Ishikawa (cell line): ENCODE measurements around the gene GABRA5.

Source experiments
- CEBPB ChIP-seq: IDR thresholded peaks from 2 replicates; pipeline ENCODE4 v1.6.1; 2012
- CREB1 ChIP-seq: IDR thresholded peaks from 2 replicates; pipeline ENCODE4 v1.6.1; 2012; ENCODE audit warnings: low read depth
- EGR1 ChIP-seq: IDR thresholded peaks from 2 replicates; pipeline ENCODE4 v1.6.1; 2012
- EP300 ChIP-seq: IDR thresholded peaks from 2 replicates; pipeline ENCODE4 v1.6.1; 2012; ENCODE audit warnings: borderline replicate concordance
- FOXM1 ChIP-seq: IDR thresholded peaks from 2 replicates; pipeline ENCODE4 v1.6.1; 2012; ENCODE audit warnings: low read depth, borderline replicate concordance
- MAX ChIP-seq: IDR thresholded peaks from 2 replicates; pipeline ENCODE4 v1.6.1; 2012
- NFIC ChIP-seq: IDR thresholded peaks from 2 replicates; pipeline ENCODE4 v1.6.1; 2012
- RAD21 ChIP-seq: IDR thresholded peaks from 2 replicates; pipeline ENCODE4 v1.6.1; 2012; ENCODE audit warnings: low read depth
- REST ChIP-seq: IDR thresholded peaks from 2 replicates; pipeline ENCODE4 v1.6.1; 2012; ENCODE audit warnings: low read depth, mild to moderate bottlenecking
- TAF1 ChIP-seq: IDR thresholded peaks from 2 replicates; pipeline ENCODE4 v1.6.1; 2012; ENCODE audit warnings: low read depth, mild to moderate bottlenecking
- TCF12 ChIP-seq: IDR thresholded peaks from 2 replicates; pipeline ENCODE4 v1.6.1; 2012; ENCODE audit warnings: low read depth
- TEAD4 ChIP-seq: IDR thresholded peaks from 2 replicates; pipeline ENCODE4 v1.6.1; 2012
- USF1 ChIP-seq: IDR thresholded peaks from 2 replicates; pipeline ENCODE4 v1.6.1; 2012
- YY1 ChIP-seq: IDR thresholded peaks from 2 replicates; pipeline ENCODE4 v1.6.1; 2012; ENCODE audit warnings: low read depth
- ZBTB7A ChIP-seq: IDR thresholded peaks from 2 replicates; pipeline ENCODE4 v1.6.1; 2012; ENCODE audit warnings: low read depth

GABRA5 gene

GRCh38 chr15:26943866-26944265 is 77.0 kb downstream of the GABRA5 start:
- no peak for TF ChIP-seq YY1
- TF ChIP-seq CREB1, result no peak

- TF ChIP-seq CREB1, result no peak
- no peak for TF ChIP-seq REST
- TF ChIP-seq CEBPB, result no peak
- no peak for TF ChIP-seq YY1
- no peak for TF ChIP-seq EGR1
- TF ChIP-seq RAD21, result no peak
- TF ChIP-seq TCF12, result no peak
- no peak for TF ChIP-seq USF1
- TF ChIP-seq NFIC, result no peak
- no peak for TF ChIP-seq MAX
- TF ChIP-seq TAF1, result no peak
- no peak for TF ChIP-seq EP300
- TF ChIP-seq ZBTB7A, result no peak
- TF ChIP-seq TEAD4, result no peak
- TF ChIP-seq FOXM1, result no peak
Measured at GRCh38 chr15:26945046-26945445, 78.2 kb downstream of the GABRA5 start.

GRCh38 chr15:26950001-26950400 is 83.1 kb downstream of the GABRA5 start:
- no peak for TF ChIP-seq MAX
- TF ChIP-seq EGR1, result no peak

GRCh38 chr15:26954403-26954802 is 87.5 kb downstream of the GABRA5 start:
- TF ChIP-seq MAX (no peak), CEBPB (no peak), TAF1 (no peak), EP300 (no peak), NFIC (no peak), FOXM1 (no peak), TCF12 (no peak), EGR1 (no peak), TEAD4 (no peak), USF1 (no peak), REST (no peak), RAD21 (no peak), YY1 (no peak), CREB1 (no peak), ZBTB7A (no peak)

GRCh38 chr15:26967719-26968269 is 100.9 kb downstream of the GABRA5 start:
- no peak for TF ChIP-seq REST
- TF ChIP-seq MAX, result no peak
- TF ChIP-seq USF1, result no peak
- no peak for TF ChIP-seq FOXM1
- no peak for TF ChIP-seq YY1
- no peak for TF ChIP-seq CREB1
- TF ChIP-seq TEAD4, result no peak
- no peak for TF ChIP-seq TAF1
- no peak for TF ChIP-seq RAD21
- no peak for TF ChIP-seq TCF12
- TF ChIP-seq ZBTB7A, result no peak
- no peak for TF ChIP-seq EP300
- TF ChIP-seq NFIC, result no peak
- no peak for TF ChIP-seq CEBPB
